K562 (cell line): ENCODE measurements around the gene ZNF705A. TPM values are rescaled to one million over a fixed set of nuclear protein-coding genes. Genes with fewer than 3 reads are reported as not detected.
"Not testable (repeated sequence)": the region's sequence is repeated elsewhere in the genome, so short reads cannot be mapped to it uniquely, and the experiment has no call there.

Experiments
- ATAC-seq: fragments of 200-7000 bp; cut with Tn5 transposase; 3 replicates; pipeline ENCODE4 v1.9.1; 2020; ENCODE audit warnings: moderate library complexity
- BruUV-seq: library from RNA; stranded (reverse); fragments of 400-500 nt; replicated peaks from 2 replicates; lab custom pipeline; 2021; lab: Mats Ljungman, UMichigan
- CTCF ChIA-PET: fragments of 300-600 bp; formaldehyde crosslinking; extraction: SDS; loops from one replicate; lab custom pipeline; 2021; ENCODE audit warnings: low intra/inter-chr PET ratio; lab: Yijun Ruan, JAX
- POLR2A ChIA-PET: fragments of 300-600, 350-650 bp; sonication (Branson Sonifier 250); formaldehyde crosslinking; extraction: SDS; loops from one replicate; lab custom pipeline; 2021; ENCODE audit warnings: antibody characterized with exemption, inconsistent platforms; lab: Yijun Ruan, JAX
- DNase-seq, 4 experiments: peaks; one replicate each; pipeline versions ENCODE4 v3.0.0 to v3.0.0-alpha.2; 2011 to 2018; ENCODE audit warnings: low spot score in 3 of 4, mixed read lengths in 3 of 4; ENCODE audit errors: extremely low read depth in 1 of 4
- FAIRE-seq: peaks from 2 replicates; lab custom pipeline; 2011; peaks lifted over from hg19 to GRCh38; lab: Jason Lieb, UNC
- H2AFZ ChIP-seq: 2 replicates; pipeline ENCODE4 v1.6.0; 2011; ENCODE audit warnings: low read depth, low read length, control low read depth, inconsistent platforms
- H3K27ac ChIP-seq: fragments of 200-600 bp; 3 replicates; pipeline ENCODE4 v1.8.0; 2011; ENCODE audit warnings: low read depth, mild to moderate bottlenecking, control low read depth, inconsistent platforms, low read length, moderate library complexity, mixed read lengths; ENCODE audit errors: extremely low read depth
- H3K27me3 ChIP-seq, 2 experiments: fragments of 300-600 bp in 1 of 2; 2 replicates in 1 of 2; 3 replicates in 1 of 2; pipeline versions ENCODE4 v1.6.0 to v1.8.0; 2011; ENCODE audit warnings: inconsistent platforms in 2 of 2, low read length in 2 of 2, mild to moderate bottlenecking in 1 of 2, mixed read lengths in 1 of 2, moderate library complexity in 1 of 2; ENCODE audit not compliant: control insufficient read depth in 2 of 2, insufficient read depth in 2 of 2
- H3K36me3 ChIP-seq: fragments of 300-600 bp; 3 replicates; pipeline ENCODE4 v1.8.0; 2011; ENCODE audit warnings: mild to moderate bottlenecking, low read length, inconsistent platforms; ENCODE audit not compliant: control insufficient read depth, insufficient read depth
- H3K4me1 ChIP-seq, 2 experiments: fragments of 200-600 bp in 1 of 2; replicated peaks in 1 of 2; 2 replicates in 1 of 2; 3 replicates in 1 of 2; pipeline versions ENCODE4 v1.5.1 to v1.8.0; 2011; ENCODE audit warnings: inconsistent platforms in 2 of 2, low read length in 2 of 2, mild to moderate bottlenecking in 1 of 2, mixed read lengths in 1 of 2, moderate library complexity in 1 of 2; ENCODE audit not compliant: control insufficient read depth in 2 of 2, insufficient read depth in 2 of 2
- H3K4me2 ChIP-seq: 2 replicates; pipeline ENCODE4 v1.6.1; 2011; ENCODE audit warnings: low read length, control low read depth, inconsistent platforms, mixed read lengths; ENCODE audit not compliant: insufficient read depth
- H3K4me3 ChIP-seq: fragments of 200-600 bp; sonication (generic), shearing (Covaris generic); 2 replicates; pipeline ENCODE4 v1.5.1; 2016; ENCODE audit warnings: control low read depth, inconsistent platforms
- H3K79me2 ChIP-seq: fragments of 200-600 bp; 3 replicates; pipeline ENCODE4 v1.8.0; 2011; ENCODE audit warnings: low read length, inconsistent platforms; ENCODE audit not compliant: control insufficient read depth, insufficient read depth
- H3K9ac ChIP-seq, 2 experiments: 2 replicates each; pipeline versions ENCODE4 v1.6.0 to v1.6.1; 2011; ENCODE audit warnings: low read depth in 2 of 2, low read length in 2 of 2, control low read depth in 1 of 2, inconsistent platforms in 1 of 2, mild to moderate bottlenecking in 1 of 2, mixed read lengths in 1 of 2; ENCODE audit not compliant: insufficient read depth in 1 of 2
- H3K9me1 ChIP-seq: one replicate; pipeline ENCODE4 v1.6.0; 2011; ENCODE audit warnings: inconsistent platforms, mild to moderate bottlenecking, low read length, moderate library complexity; ENCODE audit not compliant: control insufficient read depth, insufficient read depth
- H3K9me3 ChIP-seq: replicated peaks from 2 replicates; pipeline ENCODE4 v1.5.1; 2011; ENCODE audit warnings: low read depth, low read length, inconsistent platforms; ENCODE audit not compliant: control insufficient read depth, insufficient read depth
- H4K20me1 ChIP-seq: replicated peaks from 2 replicates; pipeline ENCODE4 v1.6.1; 2011; ENCODE audit warnings: low read length, inconsistent platforms, mixed read lengths; ENCODE audit not compliant: control insufficient read depth, insufficient read depth
- NFIC ChIP-seq: fragments of 450-650 bp; IDR thresholded peaks from 2 replicates; pipeline ENCODE4 v1.6.1; 2017; ENCODE audit warnings: mild to moderate bottlenecking, inconsistent platforms
- RAD21 ChIP-seq, 2 experiments: fragments of 250-450 bp in 1 of 2; fragments of 450-650 bp in 1 of 2; sonication (Bioruptor Pico) in 1 of 2; formaldehyde crosslinking in 1 of 2; IDR thresholded peaks in 1 of 2; conservative IDR thresholded peaks in 1 of 2; 2 replicates each; pipeline versions ENCODE4 v1.4.0 to v1.8.0; 2020 to 2022; ENCODE audit warnings: mild to moderate bottlenecking in 2 of 2, moderate library complexity in 1 of 2
- WGBS: fragments of 100-300 bp; shearing (Covaris generic); methylation state at CpG from one replicate; pipeline ENCODE4 v1.1.6; 2016; ENCODE audit warnings: low coverage, mixed read lengths; ENCODE audit not compliant: insufficient coverage; ENCODE audit errors: missing lambda C conversion rate; 5-methylcytosine and 5-hydroxymethylcytosine counted together
- in situ Hi-C: fragments of 300-500 bp; cut with MboI; formaldehyde crosslinking; loops from 4 replicates; pipeline ENCODE4 v1.15.0; 2018; ENCODE audit warnings: inconsistent platforms, mixed read lengths
- intact Hi-C: fragments of 100-400 bp; cut with micrococcal nuclease; formaldehyde crosslinking; loops from 2 replicates; pipeline ENCODE4 v1.14.2; 2022
- polyA plus RNA-seq, 8 experiments: library from polyadenylated mRNA; depleted of rRNA in 4 of 8; stranded (reverse) in 5 of 8; unstranded in 3 of 8; fragments of >200 nt; fragmentation: Nextera tagmentation in 2 of 8; fragmentation: Illumina TruSeq in 1 of 8; extraction: Ambion mirVana in 2 of 8; extraction: Trizol in 1 of 8; gene quantifications; 2 replicates each; pipeline versions ENCODE4 v1.2.1 to v1.2.3, GENCODE V29; 2011 to 2014; ENCODE audit warnings: inconsistent platforms in 1 of 8, missing spikeins in 1 of 8
- total RNA-seq, 7 experiments: library from RNA; depleted of rRNA in 6 of 7; stranded (reverse); fragments of >200 nt in 6 of 7; fragmentation: Illumina TruSeq in 2 of 7; extraction: Trizol in 2 of 7; gene quantifications; 2 replicates each; pipeline versions ENCODE4 v1.2.1 to v1.2.3, GENCODE V29; 2011 to 2021; ENCODE audit warnings: low replicate concordance in 1 of 7

The ZNF705A gene
- total and polyA plus RNA-seq, 9 of the 15 experiments (the other 6 are each of a cell fraction or from before 2014, with no cell fraction given) = not detected

- in situ Hi-C loops = not testable (repeated sequence)
- 45% methylated on average over 26 of the region's 26 CpGs for WGBS
Measured at GRCh38 chr12:8218711-8219382, 62.0 kb downstream of the ZNF705A start.

GRCh38 chr12:8221375-8221774 lies 64.6 kb downstream of the ZNF705A start:
- ATAC-seq, H3K4me1 ChIP-seq, H3K4me2 ChIP-seq, in situ Hi-C loops, BruUV-seq, H2AFZ ChIP-seq, H3K36me3 ChIP-seq, CTCF ChIA-PET, intact Hi-C loops, H3K9ac ChIP-seq, H4K20me1 ChIP-seq, POLR2A ChIA-PET, DNase-seq, H3K9me3 ChIP-seq, H3K9me1 ChIP-seq, H3K79me2 ChIP-seq, H3K4me3 ChIP-seq, H3K27ac ChIP-seq, FAIRE-seq: not testable (repeated sequence)
- peak; percentile 42 for TF ChIP-seq NFIC
- 47% methylated on average over 21 of the region's 21 CpGs for whole genome bisulfite sequencing
- peaks cover 6 to 27% of the 10 kb centered on the region in 2 experiments; a peak in 3 of 5 replicates for H3K27me3 ChIP-seq

More at GRCh38 chr12:8218711-8219382, 62.0 kb downstream of the ZNF705A start:
- H3K36me3 ChIP-seq, H3K4me2 ChIP-seq, FAIRE-seq, H2AFZ ChIP-seq, H3K9me1 ChIP-seq, H3K9me3 ChIP-seq, H3K79me2 ChIP-seq, H3K27ac ChIP-seq, intact Hi-C loops, ATAC-seq, DNase-seq, H3K9ac ChIP-seq, H4K20me1 ChIP-seq, H3K4me1 ChIP-seq, H3K4me3 ChIP-seq, BruUV-seq, CTCF ChIA-PET: not testable (repeated sequence)
- POLR2A ChIA-PET = interaction anchor here (0.6 kb wide), 1 partner anchor 427 kb away, joined by 3 read pairs; no protein-coding TSS in a partner anchor
- peak in 1 of 2 experiments; percentile 22; a peak in 2 of 4 replicates for TF ChIP-seq RAD21 (CRISPR knock-in tag; conservative IDR thresholded peaks at IDR 0.05 in 1 of 2, IDR thresholded peaks at IDR 0.05 in 1 of 2)
- peaks cover 6 to 22% of the 10 kb centered on the region in 2 experiments; a peak in 3 of 5 replicates for H3K27me3 ChIP-seq

DNA sequence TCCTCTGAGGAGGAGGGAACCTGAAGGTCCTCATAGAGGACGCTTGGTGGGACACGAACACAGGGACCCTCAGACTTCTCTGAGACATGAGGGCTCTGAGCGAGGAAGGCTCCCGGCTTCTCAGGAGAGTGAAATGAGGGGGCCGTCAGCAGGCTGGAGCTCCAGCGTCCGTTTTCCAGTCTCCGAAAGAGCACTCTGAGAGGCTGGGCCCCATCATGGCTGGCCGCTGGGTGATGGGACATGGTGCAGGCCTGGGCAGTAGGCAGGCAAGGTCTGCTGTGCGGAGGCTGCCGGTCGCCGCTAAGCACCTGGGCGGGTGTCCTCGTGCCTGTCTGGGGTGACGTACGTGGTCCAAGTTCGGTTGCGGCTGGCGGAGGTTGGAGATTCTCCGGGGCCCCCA lies 65.0 kb downstream of the ZNF705A start:
- H3K9me1 ChIP-seq, H3K4me1 ChIP-seq, H3K9ac ChIP-seq, H2AFZ ChIP-seq, intact Hi-C loops, DNase-seq, H3K4me2 ChIP-seq, CTCF ChIA-PET, ATAC-seq, H3K4me3 ChIP-seq, in situ Hi-C loops, POLR2A ChIA-PET, FAIRE-seq, H3K79me2 ChIP-seq, H4K20me1 ChIP-seq, H3K36me3 ChIP-seq, BruUV-seq, H3K27ac ChIP-seq, H3K9me3 ChIP-seq: not testable (repeated sequence)
- 44% methylated on average over 16 of the region's 21 CpGs for WGBS
- peaks cover 6 to 27% of the 10 kb centered on the region in 2 experiments; a peak in 3 of 5 replicates for H3K27me3 ChIP-seq
